ENCODE measurements around the gene NF1. TPM values are rescaled to one million over a fixed set of nuclear protein-coding genes. Genes with fewer than 3 reads are reported as not detected.
A peak's percentile ranks its signal among the peaks of the same experiment; 100 is the strongest.

NF1 gene
- polyA plus RNA-seq, 3 donors = 1.2 to 7.4 (median 2.1) TPM

DNA sequence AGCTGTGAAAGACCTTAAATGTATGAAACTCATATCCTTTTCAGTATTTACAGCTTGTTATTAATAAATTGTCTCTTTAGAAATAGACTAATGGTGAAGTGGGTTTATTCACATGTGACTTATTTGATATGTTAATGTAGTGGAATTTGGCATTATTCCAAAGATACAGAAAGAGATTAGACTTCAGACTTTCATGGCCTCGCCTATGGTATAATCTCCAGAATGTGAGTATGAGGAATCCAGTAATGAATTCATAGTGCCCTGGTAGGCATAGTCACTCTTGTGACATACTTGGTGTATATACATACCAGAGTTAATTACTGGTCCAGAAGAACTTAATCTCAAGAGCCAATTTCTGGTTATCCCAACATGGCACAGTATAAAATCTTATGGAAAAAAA lies 129.6 kb downstream of the NF1 start:
- Mint-ChIP-seq H3K4me1 (peaks cover 23% of the 10 kb centered on the region), H3K4me3 (no peak overlapping the region), H3K27me3 (ENCODE audit: low read depth in 3 of 3) (no peaks in the 10 kb centered on the region), H3K36me3 (peaks cover 14 to 21% of the 10 kb centered on the region in 2 donors), H3K9me3 (no peaks in the 10 kb centered on the region), H3K27ac (no peak overlapping the region)
- TF ChIP-seq CTCF (IDR thresholded peaks at IDR 0.05) = no peak
- no peaks in the 10 kb centered on the region for H3K79me2 ChIP-seq (ENCODE audit: insufficient read depth, low read length)
- H3K4me3 ChIP-seq (replicated peaks in 1 of 3; ENCODE audit: low read depth in 2 of 3, low read length in 3 of 3) = no peak overlapping the region
- H3K27ac ChIP-seq (ENCODE audit: low read depth in 1 of 2, low read length in 2 of 2) = no peak overlapping the region
- H3K36me3 ChIP-seq (replicated peaks in 1 of 2; ENCODE audit: control insufficient read depth in 1 of 2, insufficient read depth in 2 of 2, low read length in 2 of 2) = peaks cover 2 to 13% of the 10 kb centered on the region in 2 donors
- H3K9ac ChIP-seq (ENCODE audit: insufficient read depth, low read length, poor library complexity, severe bottlenecking) = no peak overlapping the region
- intact Hi-C loops (cut with micrococcal nuclease) = no loop called here
- H4K20me1 ChIP-seq (ENCODE audit: insufficient read depth, low read length) = no peaks in the 10 kb centered on the region
- DNase-seq = no peak
- no CpG with 5 or more reads among the region's 1 CpG for WGBS (ENCODE audit: insufficient coverage)
- no peaks in the 10 kb centered on the region for H3K9me3 ChIP-seq (replicated peaks in 1 of 2; ENCODE audit: control insufficient read depth in 1 of 2, insufficient read depth in 1 of 2, low read length in 2 of 2)
- peaks cover 6 to 23% of the 10 kb centered on the region in 2 donors for H3K4me1 ChIP-seq (ENCODE audit: control insufficient read depth in 1 of 2, insufficient read depth in 2 of 2, low read length in 2 of 2)
- H2AFZ ChIP-seq (ENCODE audit: insufficient read depth, low read depth, low read length, poor library complexity, severe bottlenecking) = no peak overlapping the region
- no peak overlapping the region for H3K4me2 ChIP-seq (replicated peaks; ENCODE audit: extremely low read depth, low read length, poor library complexity, severe bottlenecking)
- no peaks in the 10 kb centered on the region for H3K27me3 ChIP-seq (ENCODE audit: control insufficient read depth in 2 of 2, insufficient read depth in 2 of 2, low read length in 2 of 2)

DNA sequence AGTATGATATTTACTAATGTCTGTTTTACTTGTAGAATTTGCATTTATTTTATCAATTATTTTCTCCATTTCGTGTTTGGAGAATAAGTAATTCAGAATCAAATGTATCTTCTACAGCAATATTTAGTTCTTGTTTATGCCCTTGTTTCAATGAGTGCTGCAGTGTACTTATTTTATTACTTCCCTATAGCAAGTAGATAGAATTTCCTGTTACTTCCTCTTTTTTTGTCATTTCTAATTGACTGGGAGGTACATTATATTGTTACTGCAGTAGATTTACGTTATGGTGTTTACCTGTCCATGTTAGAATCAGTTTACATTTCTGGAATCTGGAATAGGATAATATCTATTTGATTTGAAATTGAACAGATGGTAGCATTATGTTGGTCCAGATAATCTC lies 131.1 kb downstream of the NF1 start:
- H2AFZ ChIP-seq (ENCODE audit: insufficient read depth, low read depth, low read length, poor library complexity, severe bottlenecking) = no peak overlapping the region
- WGBS (ENCODE audit: insufficient coverage) = no CpG with 5 or more reads among the region's 2 CpGs
- H3K36me3 Mint-ChIP-seq = peaks cover 19 to 22% of the 10 kb centered on the region in 2 donors
- peak overlapping the region in 4 of 7 donors; percentile 77 to 88 (median 80) for H3K27ac Mint-ChIP-seq
- peaks cover 6 to 23% of the 10 kb centered on the region in 2 donors for H3K4me1 ChIP-seq (ENCODE audit: control insufficient read depth in 1 of 2, insufficient read depth in 2 of 2, low read length in 2 of 2)
- peak; percentile 26 to 61 (median 41) for DNase-seq
- no peak for TF ChIP-seq CTCF (IDR thresholded peaks at IDR 0.05)
- peaks cover 23% of the 10 kb centered on the region for H3K4me1 Mint-ChIP-seq
- no peaks in the 10 kb centered on the region for H3K9me3 ChIP-seq (replicated peaks in 1 of 2; ENCODE audit: control insufficient read depth in 1 of 2, insufficient read depth in 1 of 2, low read length in 2 of 2)
- no peaks in the 10 kb centered on the region for H3K79me2 ChIP-seq (ENCODE audit: insufficient read depth, low read length)
- H3K27ac ChIP-seq (ENCODE audit: low read depth in 1 of 2, low read length in 2 of 2) = no peak overlapping the region
- intact Hi-C loops (cut with micrococcal nuclease) = no loop called here
- peak overlapping the region; percentile 4 for H3K4me2 ChIP-seq (replicated peaks; ENCODE audit: extremely low read depth, low read length, poor library complexity, severe bottlenecking)
- H3K9ac ChIP-seq (ENCODE audit: insufficient read depth, low read length, poor library complexity, severe bottlenecking) = no peak overlapping the region
- peaks cover 9 to 20% of the 10 kb centered on the region in 2 donors for H3K36me3 ChIP-seq (replicated peaks in 1 of 2; ENCODE audit: control insufficient read depth in 1 of 2, insufficient read depth in 2 of 2, low read length in 2 of 2)
- no peaks in the 10 kb centered on the region for H3K27me3 ChIP-seq (ENCODE audit: control insufficient read depth in 2 of 2, insufficient read depth in 2 of 2, low read length in 2 of 2)
- no peaks in the 10 kb centered on the region for H3K9me3 Mint-ChIP-seq
- H3K4me3 ChIP-seq (replicated peaks in 1 of 3; ENCODE audit: low read depth in 2 of 3, low read length in 3 of 3) = peak overlapping the region in 1 of 3 experiments; percentile 29
- no peak overlapping the region for H3K4me3 Mint-ChIP-seq
- no peaks in the 10 kb centered on the region for H4K20me1 ChIP-seq (ENCODE audit: insufficient read depth, low read length)
- no peaks in the 10 kb centered on the region for H3K27me3 Mint-ChIP-seq (ENCODE audit: low read depth in 3 of 3)
